Measurements from ENCODE around the gene ZNF263. TPM values are rescaled to one million over a fixed set of nuclear protein-coding genes. Genes with fewer than 3 reads are reported as not detected.

ZNF263 gene
- total and polyA plus RNA-seq, 7 donors: 9.7 to 51.3 (median 27.5) TPM

DNA sequence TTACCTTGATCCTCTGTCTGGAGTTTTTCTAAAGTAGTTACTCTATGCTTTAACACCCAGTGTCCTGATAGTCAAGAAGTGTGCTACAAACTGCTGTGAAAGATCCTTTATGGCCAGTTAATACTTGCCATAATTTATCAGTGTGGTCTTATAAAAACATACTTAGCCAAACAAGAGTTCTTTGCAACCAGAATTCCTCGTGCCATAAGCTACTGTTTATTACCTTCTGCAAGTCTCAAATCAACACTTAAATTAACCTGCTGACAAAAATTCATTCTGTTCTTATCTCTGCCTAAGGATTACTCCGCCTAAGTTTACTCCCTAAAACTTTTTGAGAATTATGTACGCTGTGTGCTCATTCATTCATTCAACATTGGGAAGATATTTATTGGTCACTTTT lies 44.8 kb downstream of the ZNF263 start:
- DNase-seq: no peak
- intact Hi-C loops (cut with DNase I): no loop called here
- Histone ChIP-seq H3K4me1 (no peaks in the 10 kb centered on the region), H3K9me3 (no peaks in the 10 kb centered on the region), H3K36me3 (no peaks in the 10 kb centered on the region), H3K27ac (no peak overlapping the region), H3K4me3 (no peak overlapping the region), H3K27me3 (no peaks in the 10 kb centered on the region)
- WGBS, 2 donors: 9 to 52% methylated on average over 3 of the region's 3 CpGs
- TF ChIP-seq POLR2A (IDR thresholded peaks at IDR 0.05): no peak
- TF ChIP-seq POLR2AphosphoS5 (IDR thresholded peaks at IDR 0.05): no peak
- no peak for TF ChIP-seq EP300 (IDR thresholded peaks at IDR 0.05)
- no peak for TF ChIP-seq CTCF (IDR thresholded peaks at IDR 0.05)

GRCh38 chr16:3328643-3329042 lies 45.4 kb downstream of the ZNF263 start:
- Histone ChIP-seq H3K27me3 (no peaks in the 10 kb centered on the region), H3K4me1 (no peaks in the 10 kb centered on the region), H3K4me3 (no peak overlapping the region), H3K27ac (no peak overlapping the region), H3K36me3 (no peaks in the 10 kb centered on the region), H3K9me3 (no peaks in the 10 kb centered on the region)
- intact Hi-C loops (cut with DNase I): no loop called here
- no peak for TF ChIP-seq CTCF (IDR thresholded peaks at IDR 0.05)
- no peak for TF ChIP-seq POLR2A (IDR thresholded peaks at IDR 0.05)
- no peak for TF ChIP-seq POLR2AphosphoS5 (IDR thresholded peaks at IDR 0.05)
- TF ChIP-seq EP300 (IDR thresholded peaks at IDR 0.05): no peak
- no peak for DNase-seq
- WGBS, 2 donors: 11 to 58% methylated on average over 2 of the region's 2 CpGs

Other genes with a start within 250 kb of the ZNF263 start
- gene BICDL2, start 246.5 kb upstream of the ZNF263 start, total RNA-seq: under 1 TPM in 2 of 4 donors, not detected in 2; 0.36 to 0.55 TPM
- gene BICDL2, start 246.5 kb upstream of the ZNF263 start, polyA plus RNA-seq: 10 to 100 TPM; 62.5 to 83.8 (median 74.9) TPM
- under 1 TPM in 3 of 4 donors, not detected in 1; under 0.01 to 0.41 (median 0.16) TPM for gene MMP25, start 236.9 kb upstream of the ZNF263 start, total RNA-seq
- 1 to 10 TPM; 1.8 to 3.7 (median 2.8) TPM for gene MMP25, start 236.9 kb upstream of the ZNF263 start, polyA plus RNA-seq
- 10 to 100 TPM in 3 of 4 donors, 1 to 10 TPM in 1; 8.6 to 27.1 (median 20.3) TPM for gene IL32, start 217.9 kb upstream of the ZNF263 start, total RNA-seq
- gene IL32, start 217.9 kb upstream of the ZNF263 start, polyA plus RNA-seq: 1,000 to 10,000 TPM in 1 of 3 donors, 100 to 1,000 TPM in 2; 464 to 2,189 (median 560) TPM
- not detected for gene ZSCAN10, start 184.2 kb upstream of the ZNF263 start, total RNA-seq
- gene ZSCAN10, start 184.2 kb upstream of the ZNF263 start, polyA plus RNA-seq: not detected
- 10 to 100 TPM; 15.8 to 17.5 (median 16.7) TPM for gene ZNF205, start 170.9 kb upstream of the ZNF263 start, total RNA-seq
- 10 to 100 TPM in 2 of 3 donors, 1 to 10 TPM in 1; 6.6 to 12.6 (median 10.9) TPM for gene ZNF205, start 170.9 kb upstream of the ZNF263 start, polyA plus RNA-seq
- 10 to 100 TPM in 1 of 4 donors, 1 to 10 TPM in 3; 2.6 to 10.5 (median 5.0) TPM for gene ZNF213, start 148.5 kb upstream of the ZNF263 start, total RNA-seq
- gene ZNF213, start 148.5 kb upstream of the ZNF263 start, polyA plus RNA-seq: 10 to 100 TPM in 1 of 3 donors, 1 to 10 TPM in 2; 7.2 to 11.3 (median 7.2) TPM
- not detected for gene OR1F1, start 95.3 kb upstream of the ZNF263 start, total RNA-seq
- gene OR1F1, start 95.3 kb upstream of the ZNF263 start, polyA plus RNA-seq: not detected
- gene ZNF200, start 48.3 kb upstream of the ZNF263 start, total RNA-seq: 1 to 10 TPM; 5.5 to 6.8 (median 6.2) TPM
- gene ZNF200, start 48.3 kb upstream of the ZNF263 start, polyA plus RNA-seq: 1 to 10 TPM; 2.8 to 4.9 (median 3.0) TPM
- gene MEFV, start 26.9 kb upstream of the ZNF263 start, total RNA-seq: 1 to 10 TPM; 1.2 to 2.9 (median 2.1) TPM
- under 1 TPM; 0.60 to 0.92 (median 0.85) TPM for gene MEFV, start 26.9 kb upstream of the ZNF263 start, polyA plus RNA-seq
- 10 to 100 TPM in 1 of 4 donors, 1 to 10 TPM in 3; 3.5 to 12.8 (median 6.3) TPM for gene TIGD7, start 21.9 kb downstream of the ZNF263 start, total RNA-seq
- 1 to 10 TPM; 1.2 to 4.2 (median 2.8) TPM for gene TIGD7, start 21.9 kb downstream of the ZNF263 start, polyA plus RNA-seq
- gene ZNF75A, start 22.0 kb downstream of the ZNF263 start, total RNA-seq: 10 to 100 TPM; 26.6 to 32.8 (median 27.7) TPM
- 10 to 100 TPM in 1 of 3 donors, 1 to 10 TPM in 2; 6.7 to 17.0 (median 9.6) TPM for gene ZNF75A, start 22.0 kb downstream of the ZNF263 start, polyA plus RNA-seq
- gene OR2C1, start 72.4 kb downstream of the ZNF263 start, total RNA-seq: 1 to 10 TPM in 1 of 4 donors, under 1 TPM in 2, not detected in 1; 0.49 to 1.4 (median 0.55) TPM
- gene OR2C1, start 72.4 kb downstream of the ZNF263 start, polyA plus RNA-seq: under 1 TPM in 1 of 3 donors, not detected in 2; 0.09 TPM
- 10 to 100 TPM; 12.1 to 16.3 (median 15.3) TPM for gene ZSCAN32, start 117.5 kb downstream of the ZNF263 start, total RNA-seq
- 10 to 100 TPM in 1 of 3 donors, 1 to 10 TPM in 2; 8.6 to 10.8 (median 9.6) TPM for gene ZSCAN32, start 117.5 kb downstream of the ZNF263 start, polyA plus RNA-seq
- gene ZNF174, start 117.7 kb downstream of the ZNF263 start, total RNA-seq: 10 to 100 TPM; 12.2 to 15.8 (median 14.2) TPM
- gene ZNF174, start 117.7 kb downstream of the ZNF263 start, polyA plus RNA-seq: 1 to 10 TPM; 3.5 to 5.5 (median 5.4) TPM
- gene ZNF597, start 160.0 kb downstream of the ZNF263 start, total RNA-seq: 1 to 10 TPM; 1.5 to 2.5 (median 2.1) TPM
- gene ZNF597, start 160.0 kb downstream of the ZNF263 start, polyA plus RNA-seq: 1 to 10 TPM in 1 of 3 donors, under 1 TPM in 2; 0.69 to 1.2 (median 0.99) TPM
- 10 to 100 TPM; 15.0 to 30.4 (median 22.6) TPM for gene NAA60, start 160.2 kb downstream of the ZNF263 start, total RNA-seq
- gene NAA60, start 160.2 kb downstream of the ZNF263 start, polyA plus RNA-seq: 10 to 100 TPM; 55.9 to 73.5 (median 65.1) TPM
- gene C16orf90, start 212.0 kb downstream of the ZNF263 start, total RNA-seq: not detected
- gene C16orf90, start 212.0 kb downstream of the ZNF263 start, polyA plus RNA-seq: not detected
- 10 to 100 TPM; 24.2 to 36.8 (median 29.5) TPM for gene CLUAP1, start 217.5 kb downstream of the ZNF263 start, total RNA-seq
- gene CLUAP1, start 217.5 kb downstream of the ZNF263 start, polyA plus RNA-seq: 10 to 100 TPM in 1 of 3 donors, 1 to 10 TPM in 2; 6.6 to 10.5 (median 6.9) TPM